ENCODE results near the gene CST9. TPM values are rescaled to one million over a fixed set of nuclear protein-coding genes. Genes with fewer than 3 reads are reported as not detected.

Gene CST9
- total RNA-seq, 2 donors from 2014 or later, result not detected

DNA sequence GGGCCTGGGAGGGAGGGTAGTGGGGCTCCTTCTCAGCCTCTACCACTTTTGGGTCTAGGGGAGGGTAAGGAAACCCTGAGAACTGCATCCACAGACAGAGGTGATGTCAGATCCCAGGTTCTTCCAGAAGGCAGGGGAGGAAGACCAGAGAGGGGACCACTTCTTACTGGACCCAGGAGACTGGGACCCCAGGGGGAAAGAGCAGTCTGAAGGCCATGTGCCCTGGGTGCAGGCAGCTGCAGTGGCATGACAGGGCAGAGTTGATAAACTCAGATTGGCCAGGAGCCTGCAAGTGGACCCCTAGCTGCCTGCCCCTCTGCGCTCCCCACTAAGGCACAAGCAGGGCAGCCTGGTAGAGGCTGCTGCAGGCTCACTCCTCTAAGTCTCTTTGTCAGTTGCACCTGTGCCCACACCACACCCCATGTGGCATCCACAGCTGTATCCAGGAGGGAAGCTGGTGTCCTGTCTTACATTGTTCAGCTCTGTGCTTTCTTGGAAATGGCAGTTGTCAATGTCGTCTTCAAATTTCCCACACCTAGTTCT, 40.1 kb downstream of the CST9 start:
- no peak for DNase-seq (ENCODE audit: low spot score)
- Histone ChIP-seq H3K27me3 (replicated peaks; ENCODE audit: insufficient read depth) (no peaks in the 10 kb centered on the region), H3K9me3 (no peaks in the 10 kb centered on the region), H3K4me3 (no peak overlapping the region), H3K27ac (no peak overlapping the region), H3K4me1 (replicated peaks) (no peaks in the 10 kb centered on the region), H3K36me3 (no peaks in the 10 kb centered on the region)
- intact Hi-C loops (cut with DNase I), result no loop called here
- TF ChIP-seq POLR2A (IDR thresholded peaks at IDR 0.05) (no peak), POLR2AphosphoS5 (IDR thresholded peaks at IDR 0.05) (no peak)
- TF ChIP-seq, protein P1, sequence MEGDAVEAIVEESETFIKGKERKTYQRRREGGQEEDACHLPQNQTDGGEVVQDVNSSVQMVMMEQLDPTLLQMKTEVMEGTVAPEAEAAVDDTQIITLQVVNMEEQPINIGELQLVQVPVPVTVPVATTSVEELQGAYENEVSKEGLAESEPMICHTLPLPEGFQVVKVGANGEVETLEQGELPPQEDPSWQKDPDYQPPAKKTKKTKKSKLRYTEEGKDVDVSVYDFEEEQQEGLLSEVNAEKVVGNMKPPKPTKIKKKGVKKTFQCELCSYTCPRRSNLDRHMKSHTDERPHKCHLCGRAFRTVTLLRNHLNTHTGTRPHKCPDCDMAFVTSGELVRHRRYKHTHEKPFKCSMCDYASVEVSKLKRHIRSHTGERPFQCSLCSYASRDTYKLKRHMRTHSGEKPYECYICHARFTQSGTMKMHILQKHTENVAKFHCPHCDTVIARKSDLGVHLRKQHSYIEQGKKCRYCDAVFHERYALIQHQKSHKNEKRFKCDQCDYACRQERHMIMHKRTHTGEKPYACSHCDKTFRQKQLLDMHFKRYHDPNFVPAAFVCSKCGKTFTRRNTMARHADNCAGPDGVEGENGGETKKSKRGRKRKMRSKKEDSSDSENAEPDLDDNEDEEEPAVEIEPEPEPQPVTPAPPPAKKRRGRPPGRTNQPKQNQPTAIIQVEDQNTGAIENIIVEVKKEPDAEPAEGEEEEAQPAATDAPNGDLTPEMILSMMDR (IDR thresholded peaks at IDR 0.05), result no peak
- 90% methylated on average over 2 of the region's 2 CpGs for WGBS

GRCh38 chr20:23564927-23565326, 40.8 kb downstream of the CST9 start:
- DNase-seq (ENCODE audit: low spot score), result no peak
- WGBS, result 85% methylated on average over 3 of the region's 3 CpGs
- no peak overlapping the region for H3K27ac ChIP-seq
- TF ChIP-seq, protein P1 (IDR thresholded peaks at IDR 0.05), result no peak
- TF ChIP-seq POLR2AphosphoS5 (IDR thresholded peaks at IDR 0.05) (no peak), POLR2A (IDR thresholded peaks at IDR 0.05) (no peak)
- intact Hi-C loops (cut with DNase I), result no loop called here
- no peaks in the 10 kb centered on the region for H3K27me3 ChIP-seq (replicated peaks; ENCODE audit: insufficient read depth)
- H3K4me3 ChIP-seq, result no peak overlapping the region
- H3K4me1 ChIP-seq (replicated peaks), result no peaks in the 10 kb centered on the region
- H3K9me3 ChIP-seq, result no peaks in the 10 kb centered on the region
- H3K36me3 ChIP-seq, result no peaks in the 10 kb centered on the region

GRCh38 chr20:23562721-23563342, 42.9 kb downstream of the CST9 start:
- no peaks in the 10 kb centered on the region for H3K4me1 ChIP-seq (replicated peaks)
- intact Hi-C loops (cut with DNase I), result no loop called here
- no peaks in the 10 kb centered on the region for H3K36me3 ChIP-seq
- no peaks in the 10 kb centered on the region for H3K27me3 ChIP-seq (replicated peaks; ENCODE audit: insufficient read depth)
- no peak for DNase-seq (ENCODE audit: low spot score)
- TF ChIP-seq POLR2A (IDR thresholded peaks at IDR 0.05) (no peak), POLR2AphosphoS5 (IDR thresholded peaks at IDR 0.05) (no peak)
- TF ChIP-seq, protein P1 (IDR thresholded peaks at IDR 0.05), result no peak
- no peaks in the 10 kb centered on the region for H3K9me3 ChIP-seq
- no peak overlapping the region for H3K4me3 ChIP-seq
- H3K27ac ChIP-seq, result no peak overlapping the region
- 100% methylated on average over 1 of the region's 1 CpG for WGBS

DNA sequence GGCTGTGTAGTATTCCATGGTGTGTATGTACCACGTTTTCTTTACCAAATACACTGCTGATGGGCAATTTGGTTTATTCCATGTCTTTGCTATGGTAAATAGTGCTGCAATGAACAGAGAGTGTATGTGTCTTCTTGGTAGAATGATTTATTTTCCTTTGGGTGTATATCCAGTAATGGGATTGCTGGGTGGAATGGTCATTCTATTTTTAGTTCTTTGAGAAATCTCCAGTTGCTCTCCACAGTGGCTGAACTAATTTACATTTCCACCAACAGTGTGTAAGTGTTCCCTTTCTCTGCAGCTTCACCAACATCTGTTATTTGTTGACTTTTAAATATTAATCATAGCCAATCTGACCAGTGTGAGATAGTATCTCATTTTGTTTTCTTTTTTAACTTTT, 51.3 kb downstream of the CST9 start:
- TF ChIP-seq POLR2AphosphoS5 (IDR thresholded peaks at IDR 0.05) (no peak), POLR2A (IDR thresholded peaks at IDR 0.05) (no peak)
- TF ChIP-seq, protein P1 (IDR thresholded peaks at IDR 0.05), result no peak
- H3K27ac ChIP-seq, result no peak overlapping the region
- 57% methylated on average over 1 of the region's 1 CpG for WGBS
- DNase-seq (ENCODE audit: low spot score), result no peak
- no peak overlapping the region for H3K4me3 ChIP-seq
- no peaks in the 10 kb centered on the region for H3K36me3 ChIP-seq
- no peaks in the 10 kb centered on the region for H3K4me1 ChIP-seq (replicated peaks)
- intact Hi-C loops (cut with DNase I), result no loop called here
- no peaks in the 10 kb centered on the region for H3K27me3 ChIP-seq (replicated peaks; ENCODE audit: insufficient read depth)
- H3K9me3 ChIP-seq, result no peaks in the 10 kb centered on the region

Other genes with a start within 250 kb of the CST9 start
- gene GZF1, start 243.7 kb downstream of the CST9 start, total RNA-seq, result 10 to 100 TPM in 1 of 2 donors, 1 to 10 TPM in 1; 9.4 to 45.3 TPM
- 10 to 100 TPM in 1 of 2 donors, 1 to 10 TPM in 1; 8.1 to 24.3 TPM for gene NAPB, start 184.4 kb downstream of the CST9 start, total RNA-seq
- not detected for gene CSTL1, start 166.2 kb downstream of the CST9 start, total RNA-seq
- gene CST11, start 153.0 kb downstream of the CST9 start, total RNA-seq, result not detected
- gene CST8, start 114.8 kb downstream of the CST9 start, total RNA-seq, result under 1 TPM in 1 of 2 donors, not detected in 1; 0.74 TPM
- gene CST9L, start 37.4 kb downstream of the CST9 start, total RNA-seq, result 10 to 100 TPM in 1 of 2 donors, not detected in 1; 44.0 TPM
- gene CST3, start 32.0 kb upstream of the CST9 start, total RNA-seq, result 1,000 to 10,000 TPM; 1,170 to 3,384 TPM
- gene CST4, start 83.1 kb upstream of the CST9 start, total RNA-seq, result 1 to 10 TPM in 1 of 2 donors, not detected in 1; 7.9 TPM
- gene CST1, start 145.0 kb upstream of the CST9 start, total RNA-seq, result 1 to 10 TPM; 1.2 to 8.3 TPM
- gene CST2, start 220.8 kb upstream of the CST9 start, total RNA-seq, result not detected